Hepatocyte (in vitro differentiated cells): Measurements from ENCODE around the gene ATXN2. TPM values are rescaled to one million over a fixed set of nuclear protein-coding genes. Genes with fewer than 3 reads are reported as not detected.
A peak's percentile ranks its signal among the peaks of the same experiment; 100 is the strongest.

Experiments
- DNase-seq: peaks from one replicate; pipeline ENCODE4 v3.0.0-alpha.2; 2016; ENCODE audit warnings: low spot score
- H2AFZ ChIP-seq: fragments of 200-600 bp; sonication (generic); 2 replicates; pipeline ENCODE4 v1.6.0; 2016; ENCODE audit warnings: antibody characterized with exemption, mild to moderate bottlenecking
- H3K27ac ChIP-seq: fragments of 200-600 bp; sonication (generic); 2 replicates; pipeline ENCODE4 v1.5.1; 2016; ENCODE audit warnings: mild to moderate bottlenecking
- H3K27me3 ChIP-seq: fragments of 200-600 bp; sonication (generic); 2 replicates; pipeline ENCODE4 v1.6.1; 2016
- H3K36me3 ChIP-seq: fragments of 200-600 bp; sonication (generic); replicated peaks from 2 replicates; pipeline ENCODE4 v1.5.1; 2016; ENCODE audit warnings: low read depth; ENCODE audit not compliant: insufficient read depth
- H3K4me1 ChIP-seq: fragments of 200-600 bp; sonication (generic); 2 replicates; pipeline ENCODE4 v1.5.1; 2016; ENCODE audit warnings: mild to moderate bottlenecking, moderate library complexity; ENCODE audit not compliant: insufficient read depth
- H3K4me2 ChIP-seq: fragments of 200-600 bp; sonication (generic); 2 replicates; pipeline ENCODE4 v1.6.0; 2016
- H3K4me3 ChIP-seq: fragments of 200-600 bp; sonication (generic); 2 replicates; pipeline ENCODE4 v1.5.1; 2016; ENCODE audit warnings: mild to moderate bottlenecking
- H3K79me2 ChIP-seq: fragments of 200-600 bp; sonication (generic); 2 replicates; pipeline ENCODE4 v1.6.0; 2017; ENCODE audit warnings: mild to moderate bottlenecking
- H3K9me2 ChIP-seq: fragments of 200-600 bp; sonication (generic); replicated peaks from 2 replicates; pipeline ENCODE4 v1.6.0; 2017; ENCODE audit warnings: mild to moderate bottlenecking; ENCODE audit not compliant: insufficient read depth
- H3K9me3 ChIP-seq: fragments of 200-600 bp; sonication (generic); 2 replicates; pipeline ENCODE4 v1.5.1; 2016; ENCODE audit warnings: low read depth, mild to moderate bottlenecking
- H4K20me1 ChIP-seq: fragments of 200-600 bp; sonication (generic); 2 replicates; pipeline ENCODE4 v1.6.0; 2016; ENCODE audit warnings: mild to moderate bottlenecking; ENCODE audit not compliant: insufficient read depth, poor library complexity, severe bottlenecking
- EZH2 ChIP-seq: fragments of 200-600 bp; sonication (generic); IDR thresholded peaks from 2 replicates; pipeline ENCODE4 v1.6.1; 2016; ENCODE audit warnings: antibody characterized with exemption, mild to moderate bottlenecking, borderline replicate concordance
- EZH2phosphoT487 ChIP-seq: fragments of 200-600 bp; sonication (generic); IDR thresholded peaks from one replicate; pipeline ENCODE4 v1.6.1; 2018; ENCODE audit warnings: antibody characterized with exemption, mild to moderate bottlenecking, low read depth, moderate library complexity; ENCODE audit not compliant: unreplicated experiment, severe bottlenecking
- WGBS: methylation state at CpG from one replicate; pipeline ENCODE4 v1.1.6; 2016; ENCODE audit warnings: low lambda C conversion rate; ENCODE audit errors: missing lambda C conversion rate; 5-methylcytosine and 5-hydroxymethylcytosine counted together
- polyA plus RNA-seq: library from polyadenylated mRNA; unstranded; fragments of >200 nt; fragmentation: Nextera tagmentation; extraction: Ambion mirVana; gene quantifications from 2 replicates; pipeline ENCODE4 v1.2.1, GENCODE V29; 2016
- total RNA-seq: library from RNA; depleted of rRNA; stranded (reverse); fragments of >200 nt; gene quantifications from 2 replicates; pipeline ENCODE4 v1.2.3, GENCODE V29; 2014
- TF ChIP-seq, protein P1 (sequence below): fragments of 200-600 bp; sonication (generic); IDR thresholded peaks from 2 replicates; pipeline ENCODE4 v1.5.1; 2016; ENCODE audit warnings: antibody characterized with exemption, mild to moderate bottlenecking; ENCODE audit not compliant: poor library complexity

The ATXN2 gene
- total and polyA plus RNA-seq, 2 experiments from 2014 or later, result 36.9 to 47.9 TPM

DNA sequence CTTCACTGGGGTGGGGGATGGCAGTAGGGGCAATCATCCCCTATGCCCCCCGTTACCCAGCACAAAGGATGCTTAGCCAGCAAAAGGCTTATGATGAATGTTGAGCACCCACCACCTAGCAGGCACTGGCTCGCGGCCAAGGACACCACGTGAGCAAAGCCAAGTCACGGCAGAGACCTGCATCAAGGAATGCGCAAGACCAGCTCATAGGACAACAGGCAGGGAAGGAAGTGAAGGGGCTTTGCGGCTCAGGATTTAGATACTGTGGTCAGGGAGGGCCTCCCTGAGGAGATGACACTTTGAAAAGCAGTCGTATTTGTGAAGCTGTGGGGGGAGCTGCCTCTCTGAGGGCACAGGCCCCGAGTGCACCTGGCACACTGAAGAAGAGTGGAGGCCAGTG lies 160.6 kb downstream of the ATXN2 start:
- H3K9me3 ChIP-seq, result no peaks in the 10 kb centered on the region
- no peak overlapping the region for H3K4me3 ChIP-seq
- H3K4me2 ChIP-seq, result no peak overlapping the region
- H3K79me2 ChIP-seq, result no peaks in the 10 kb centered on the region
- H3K4me1 ChIP-seq, result peaks cover 18% of the 10 kb centered on the region
- H3K9me2 ChIP-seq, result no peaks in the 10 kb centered on the region
- H3K36me3 ChIP-seq, result no peaks in the 10 kb centered on the region
- no peaks in the 10 kb centered on the region for H3K27me3 ChIP-seq
- 56% methylated on average over 9 of the region's 9 CpGs for WGBS
- H3K27ac ChIP-seq, result no peak overlapping the region
- H4K20me1 ChIP-seq, result no peaks in the 10 kb centered on the region
- H2AFZ ChIP-seq, result no peak overlapping the region
- TF ChIP-seq EZH2 (no peak), EZH2phosphoT487 (no peak)
- TF ChIP-seq, protein P1, sequence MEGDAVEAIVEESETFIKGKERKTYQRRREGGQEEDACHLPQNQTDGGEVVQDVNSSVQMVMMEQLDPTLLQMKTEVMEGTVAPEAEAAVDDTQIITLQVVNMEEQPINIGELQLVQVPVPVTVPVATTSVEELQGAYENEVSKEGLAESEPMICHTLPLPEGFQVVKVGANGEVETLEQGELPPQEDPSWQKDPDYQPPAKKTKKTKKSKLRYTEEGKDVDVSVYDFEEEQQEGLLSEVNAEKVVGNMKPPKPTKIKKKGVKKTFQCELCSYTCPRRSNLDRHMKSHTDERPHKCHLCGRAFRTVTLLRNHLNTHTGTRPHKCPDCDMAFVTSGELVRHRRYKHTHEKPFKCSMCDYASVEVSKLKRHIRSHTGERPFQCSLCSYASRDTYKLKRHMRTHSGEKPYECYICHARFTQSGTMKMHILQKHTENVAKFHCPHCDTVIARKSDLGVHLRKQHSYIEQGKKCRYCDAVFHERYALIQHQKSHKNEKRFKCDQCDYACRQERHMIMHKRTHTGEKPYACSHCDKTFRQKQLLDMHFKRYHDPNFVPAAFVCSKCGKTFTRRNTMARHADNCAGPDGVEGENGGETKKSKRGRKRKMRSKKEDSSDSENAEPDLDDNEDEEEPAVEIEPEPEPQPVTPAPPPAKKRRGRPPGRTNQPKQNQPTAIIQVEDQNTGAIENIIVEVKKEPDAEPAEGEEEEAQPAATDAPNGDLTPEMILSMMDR, result no peak
- DNase-seq, result peak; percentile 54

DNA sequence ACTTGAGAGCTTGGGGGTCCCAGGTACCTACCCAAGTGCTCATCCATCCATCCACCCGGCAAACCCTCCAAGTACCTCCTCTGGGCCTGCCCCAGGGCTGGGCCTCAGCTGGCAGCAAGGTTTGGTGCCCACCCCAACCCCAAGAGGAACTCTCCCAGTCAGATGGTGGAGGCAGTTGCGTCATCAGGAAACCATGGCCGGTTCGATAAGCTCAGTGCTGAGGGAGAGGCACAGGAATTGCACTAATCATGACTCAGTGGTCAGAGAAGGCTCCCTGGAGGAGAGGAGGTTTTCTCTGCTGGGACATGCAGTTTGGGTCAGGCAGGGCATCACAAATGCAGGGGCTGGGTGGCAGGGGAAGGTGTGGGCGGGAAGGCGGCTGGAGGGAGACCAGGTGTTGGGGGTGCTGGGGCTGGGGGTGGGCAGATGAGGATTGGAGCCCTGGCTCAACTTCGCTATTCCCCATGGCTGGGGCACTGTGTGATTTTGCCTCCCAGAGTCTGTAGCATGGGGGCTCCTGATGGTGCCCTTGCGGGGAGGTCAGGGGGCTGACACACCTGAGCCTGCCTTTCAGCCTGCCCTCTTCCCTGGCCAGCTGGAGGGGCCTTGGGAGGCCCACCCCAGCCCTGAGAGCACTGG lies 161.2 kb downstream of the ATXN2 start:
- WGBS, result 76% methylated on average over 8 of the region's 8 CpGs
- no peak for DNase-seq
- Histone ChIP-seq H3K79me2 (no peaks in the 10 kb centered on the region), H3K9me2 (no peaks in the 10 kb centered on the region), H3K36me3 (no peaks in the 10 kb centered on the region), H4K20me1 (no peaks in the 10 kb centered on the region), H3K27ac (no peak overlapping the region), H3K9me3 (no peaks in the 10 kb centered on the region), H3K27me3 (no peaks in the 10 kb centered on the region), H3K4me1 (peaks cover 18% of the 10 kb centered on the region), H3K4me2 (no peak overlapping the region), H3K4me3 (no peak overlapping the region), H2AFZ (no peak overlapping the region)
- TF ChIP-seq EZH2phosphoT487 (no peak), EZH2 (no peak)
- TF ChIP-seq, protein P1, result no peak

DNA sequence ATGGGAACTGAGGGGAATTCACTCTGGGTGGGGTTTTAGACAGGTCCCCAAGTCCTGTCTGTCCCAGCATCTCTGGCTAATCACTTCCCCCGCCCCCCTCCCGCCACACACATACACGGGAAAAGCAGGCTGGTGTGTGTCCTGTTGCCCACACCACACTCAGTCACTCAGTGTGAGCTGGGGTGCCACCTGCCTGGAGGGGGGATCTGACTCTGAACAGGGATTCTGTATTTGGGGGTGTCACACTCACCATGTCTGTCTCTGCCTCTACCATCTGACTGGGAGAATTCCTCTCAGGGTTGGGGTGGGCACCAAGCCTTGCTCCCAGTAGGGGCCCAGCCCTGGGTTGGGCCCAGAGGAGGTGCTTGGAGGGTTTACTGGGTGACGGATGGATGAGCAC lies 162.3 kb downstream of the ATXN2 start:
- no peaks in the 10 kb centered on the region for H3K9me2 ChIP-seq
- no peak for DNase-seq
- peaks cover 24% of the 10 kb centered on the region for H3K4me1 ChIP-seq
- no peak overlapping the region for H3K4me3 ChIP-seq
- no peaks in the 10 kb centered on the region for H3K27me3 ChIP-seq
- no peaks in the 10 kb centered on the region for H4K20me1 ChIP-seq
- no peak overlapping the region for H3K4me2 ChIP-seq
- TF ChIP-seq EZH2 (no peak), EZH2phosphoT487 (no peak)
- TF ChIP-seq, protein P1, result no peak
- H3K36me3 ChIP-seq, result no peaks in the 10 kb centered on the region
- WGBS, result 100% methylated on average over 1 of the region's 4 CpGs
- no peaks in the 10 kb centered on the region for H3K79me2 ChIP-seq
- no peak overlapping the region for H3K27ac ChIP-seq
- H3K9me3 ChIP-seq, result no peaks in the 10 kb centered on the region
- no peak overlapping the region for H2AFZ ChIP-seq
